GM20431 (cell line): ENCODE measurements around the gene PLK5.
"Not testable (repeated sequence)": the region's sequence is repeated elsewhere in the genome, so short reads cannot be mapped to it uniquely, and the experiment has no call there.

Experiments used
- in situ Hi-C: fragments of 300-500 bp; cut with MseI, MboI; formaldehyde crosslinking; loops from one replicate; pipeline ENCODE4 v1.15.0; 2020; ENCODE audit warnings: low sequenced_read_pairs; ENCODE audit not compliant: unreplicated experiment

Gene PLK5

DNA sequence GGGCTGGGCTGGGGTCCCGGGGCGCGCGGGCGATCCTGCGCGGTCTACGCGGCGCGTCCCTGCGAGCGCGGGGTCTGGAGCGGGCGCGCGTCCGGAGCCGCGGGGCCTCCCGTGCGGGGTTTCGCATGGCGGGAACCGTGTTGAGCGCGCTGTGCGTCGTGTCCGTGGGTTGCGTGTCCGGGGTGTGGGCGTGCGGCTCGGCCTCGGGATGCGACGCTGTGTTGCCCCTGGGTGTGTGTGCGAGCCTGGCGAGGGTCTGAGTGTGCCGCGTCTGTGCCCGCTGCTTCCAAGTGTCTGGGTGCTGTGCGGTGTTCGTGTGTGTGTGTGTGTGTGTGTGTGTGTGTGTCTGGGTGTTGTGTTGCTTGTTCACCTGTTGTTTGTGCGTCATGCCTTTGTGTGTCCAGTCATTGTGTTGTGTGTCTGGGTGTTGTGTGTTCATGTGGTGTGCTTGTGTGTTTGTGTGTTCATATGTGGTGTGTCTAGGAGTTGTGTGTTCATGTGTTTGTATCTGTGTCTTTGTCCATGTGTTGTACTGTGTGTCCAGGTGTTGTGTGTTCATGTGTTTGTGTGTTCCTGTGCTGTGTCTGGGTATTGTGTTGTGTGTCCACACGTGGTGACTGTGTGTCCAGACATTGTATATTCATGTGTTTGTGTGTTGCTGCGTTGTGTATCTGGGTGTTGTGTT is 552 bp downstream of the PLK5 start:
- in situ Hi-C loops: no loop called here

DNA sequence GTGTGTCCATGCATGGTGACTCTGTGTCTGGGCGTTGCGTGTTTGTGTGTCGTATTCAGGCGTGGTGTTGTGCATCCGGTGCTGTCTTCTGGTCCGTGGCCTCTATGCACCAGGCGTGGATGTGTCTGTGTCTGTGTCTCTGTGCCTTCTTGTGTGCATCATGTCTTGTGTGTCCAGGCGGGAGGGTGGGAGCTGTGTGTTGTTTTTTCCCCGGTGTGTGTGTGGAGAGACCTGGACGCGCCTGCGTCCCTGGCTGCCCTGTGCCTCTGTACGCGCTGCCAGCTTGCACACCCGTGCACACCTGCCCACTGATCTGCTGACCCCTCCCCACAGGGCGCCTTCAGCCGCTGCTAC is 1.1 kb downstream of the PLK5 start:
- in situ Hi-C loops: no loop called here

DNA sequence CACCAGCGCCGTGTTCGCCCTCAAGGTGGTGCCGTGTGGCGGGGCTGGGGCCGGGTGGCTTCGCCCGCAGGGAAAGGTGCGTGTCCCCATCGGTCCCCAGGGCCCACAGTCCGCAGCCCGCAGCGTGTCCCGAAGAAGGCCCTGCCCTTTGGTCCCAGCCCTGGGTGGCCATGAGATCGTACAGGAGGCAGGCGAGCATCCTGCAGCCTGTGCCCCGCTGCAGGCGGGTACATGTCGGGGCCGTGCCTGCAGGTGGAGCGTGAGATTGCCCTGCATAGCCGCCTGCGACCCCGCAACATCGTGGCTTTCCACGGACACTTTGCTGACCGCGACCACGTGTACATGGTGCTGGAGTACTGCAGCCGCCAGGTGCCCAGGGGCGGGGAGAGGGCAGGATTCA is 1.5 kb downstream of the PLK5 start:
- in situ Hi-C loops: no loop called here

DNA sequence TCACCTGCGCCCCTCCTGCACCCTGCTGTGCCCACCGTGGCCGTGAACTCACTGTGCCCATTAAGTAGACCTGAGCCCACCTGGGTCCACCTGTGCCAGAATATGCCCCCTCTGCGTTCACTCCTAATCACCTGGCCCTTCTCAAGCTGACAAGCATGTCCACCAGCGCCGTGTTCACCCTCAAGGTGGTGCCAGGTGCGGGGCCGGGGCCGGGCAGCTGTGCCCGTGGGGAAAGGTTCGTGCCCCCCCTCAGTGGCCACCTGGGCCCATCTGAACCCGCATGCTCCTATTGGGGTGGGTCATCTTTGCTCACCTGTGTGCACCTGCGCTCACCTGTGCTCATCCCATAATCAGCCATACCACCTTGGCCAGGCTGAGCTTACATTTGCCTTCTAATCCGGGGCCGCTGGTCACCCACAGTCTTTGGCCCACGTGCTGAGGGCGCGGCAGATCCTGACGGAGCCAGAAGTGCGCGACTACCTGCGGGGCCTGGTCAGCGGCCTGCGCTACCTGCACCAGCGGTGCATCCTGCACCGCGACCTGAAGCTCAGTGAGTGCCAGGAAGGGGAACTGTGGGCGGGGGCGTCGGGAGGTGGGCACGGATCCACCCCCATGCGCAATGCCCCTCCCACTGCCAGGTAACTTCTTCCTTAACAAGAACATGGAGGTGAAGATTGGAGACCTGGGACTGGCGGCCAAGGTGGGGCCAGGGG is 2.3 kb downstream of the PLK5 start:
- in situ Hi-C loops: no loop called here

DNA sequence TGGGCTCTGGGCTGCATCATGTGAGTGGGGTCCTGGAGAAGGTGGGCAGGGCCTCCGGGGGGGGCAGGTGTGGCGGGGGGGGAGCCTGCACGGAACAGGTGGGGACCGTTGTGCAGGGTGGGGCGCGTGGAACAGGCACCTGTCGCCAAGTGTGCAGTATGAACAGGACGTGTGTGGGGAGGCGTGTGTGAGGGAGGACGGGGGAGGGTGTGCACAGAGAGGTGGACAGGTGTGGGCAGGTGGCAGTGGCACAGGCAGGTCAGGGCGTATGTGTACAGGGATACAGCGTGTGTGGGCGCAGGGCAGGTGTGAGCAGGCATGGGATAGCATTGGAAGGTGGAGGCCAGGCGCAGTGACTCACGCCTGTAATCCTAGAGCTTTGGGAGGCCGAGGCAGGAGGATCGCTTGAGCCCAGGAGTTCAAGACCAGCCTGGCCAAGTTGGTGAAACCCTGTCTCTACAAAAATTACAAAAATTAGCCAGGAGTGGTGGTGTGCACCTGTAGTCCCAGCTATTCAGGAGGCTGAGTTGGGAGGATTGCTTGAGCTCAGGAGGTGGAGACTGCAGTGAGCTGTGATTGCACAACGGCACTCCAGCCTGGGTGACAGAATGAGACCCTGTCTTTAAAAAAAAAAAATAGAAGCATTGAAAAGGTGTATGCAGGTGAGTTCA is 3.2 kb downstream of the PLK5 start:
- in situ Hi-C loops: no loop called here

DNA sequence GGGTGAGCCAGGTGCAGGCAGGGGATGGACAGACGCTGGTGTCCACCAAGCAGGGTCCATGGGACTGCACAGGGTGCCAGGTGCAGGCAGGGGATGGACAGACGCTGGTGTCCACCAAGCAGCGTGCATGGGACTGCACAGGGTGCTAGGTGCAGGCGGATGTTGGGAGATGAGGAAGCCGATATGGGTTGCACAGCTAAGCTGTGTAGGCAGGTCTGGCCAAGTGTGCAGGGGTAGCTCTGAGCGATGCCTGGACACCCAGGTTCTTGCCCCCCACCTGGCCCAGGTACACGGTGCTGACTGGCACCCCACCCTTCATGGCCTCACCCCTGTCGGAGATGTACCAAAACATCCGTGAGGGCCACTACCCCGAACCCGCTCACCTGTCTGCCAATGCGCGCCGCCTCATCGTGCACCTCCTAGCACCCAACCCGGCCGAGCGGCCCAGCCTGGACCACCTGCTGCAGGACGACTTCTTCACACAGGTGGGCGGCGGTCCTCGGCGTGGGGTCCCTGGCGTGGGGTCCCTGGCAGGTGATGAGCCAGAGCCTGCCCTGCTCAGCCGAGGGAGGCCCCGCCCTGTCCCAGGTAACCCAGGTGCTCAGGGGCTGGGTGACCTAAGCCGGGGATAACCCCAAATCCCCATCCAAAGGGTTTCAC is 3.9 kb downstream of the PLK5 start:
- in situ Hi-C loops: no loop called here

DNA sequence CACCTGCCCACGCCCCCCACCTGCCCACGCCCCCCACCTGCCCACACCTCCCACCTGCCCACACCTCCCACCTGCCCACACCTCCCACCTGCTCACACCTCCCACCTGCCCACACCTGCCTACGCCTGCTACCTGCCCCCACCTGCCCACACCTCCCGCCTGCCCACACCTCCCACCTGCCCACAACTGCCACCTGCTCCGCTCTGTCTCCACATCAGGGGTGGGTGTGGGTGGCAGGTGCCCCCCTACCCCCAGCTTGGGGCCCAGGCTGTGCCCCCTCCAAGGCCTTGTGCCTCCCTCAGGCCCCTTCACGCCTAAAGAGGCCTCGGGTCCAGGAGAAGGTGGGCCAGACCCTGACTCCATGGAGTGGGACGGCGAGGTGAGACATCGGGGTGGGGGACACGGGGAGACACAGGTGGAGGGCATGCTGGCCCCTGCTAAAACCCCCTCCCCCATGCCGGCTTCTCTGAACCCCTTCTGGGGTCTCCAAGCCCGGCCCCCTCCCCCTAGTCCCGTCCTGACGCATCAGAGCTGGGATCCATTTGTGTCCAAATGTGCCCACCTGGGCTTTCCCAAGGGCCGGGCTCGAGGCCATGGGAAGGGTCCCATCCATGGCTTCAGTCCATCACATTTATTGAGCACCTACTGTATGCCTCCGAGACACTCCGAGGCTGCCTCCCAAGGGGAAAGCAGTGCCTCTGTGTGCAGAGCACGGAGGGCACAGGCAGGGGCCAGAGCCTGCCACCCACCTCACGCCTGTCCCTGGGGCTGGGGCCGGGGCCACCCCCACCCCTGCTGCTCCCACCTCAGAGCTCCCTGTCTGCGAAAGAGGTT is 4.9 kb downstream of the PLK5 start:
- in situ Hi-C loops: no loop called here

DNA sequence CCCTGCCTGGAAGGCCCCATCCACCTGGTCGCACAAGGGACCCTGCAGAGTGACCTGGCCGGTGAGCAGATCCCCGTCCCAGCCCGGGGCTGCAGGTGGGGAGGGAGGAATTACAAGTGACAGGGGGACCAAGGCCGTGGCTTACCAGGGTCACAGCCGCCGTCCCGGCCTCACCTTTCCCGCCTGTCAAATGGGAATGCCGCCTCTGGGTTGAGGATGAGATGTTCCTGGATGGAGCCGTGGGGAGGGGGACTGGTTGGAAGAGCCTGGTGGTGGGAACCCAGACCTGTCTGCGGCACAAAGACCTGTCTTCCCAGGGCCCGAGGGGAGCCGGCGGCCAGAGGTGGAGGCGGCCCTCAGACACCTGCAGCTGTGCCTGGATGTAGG is 5.5 kb downstream of the PLK5 start:
- in situ Hi-C loops: no loop called here

DNA sequence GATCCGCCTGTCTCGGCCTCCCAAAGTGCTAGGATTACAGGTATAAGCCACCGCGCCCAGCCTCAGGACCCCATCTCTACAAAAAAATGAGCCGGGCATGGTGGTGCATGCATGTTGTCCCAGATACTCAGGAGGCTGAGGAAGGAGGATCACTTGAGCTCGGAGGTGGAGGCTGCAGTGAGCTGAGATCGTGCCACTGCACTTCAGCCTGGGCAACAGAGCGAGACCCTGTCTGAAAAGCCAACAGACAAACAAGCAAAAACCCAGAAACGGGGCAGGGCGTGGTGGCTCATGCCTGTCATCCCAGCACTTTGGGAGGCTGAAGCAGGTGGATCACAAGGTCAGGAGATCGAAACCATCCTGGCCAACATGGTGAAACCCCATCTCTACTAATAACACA is 7.0 kb downstream of the PLK5 start:
- in situ Hi-C loops: not testable (repeated sequence)

DNA sequence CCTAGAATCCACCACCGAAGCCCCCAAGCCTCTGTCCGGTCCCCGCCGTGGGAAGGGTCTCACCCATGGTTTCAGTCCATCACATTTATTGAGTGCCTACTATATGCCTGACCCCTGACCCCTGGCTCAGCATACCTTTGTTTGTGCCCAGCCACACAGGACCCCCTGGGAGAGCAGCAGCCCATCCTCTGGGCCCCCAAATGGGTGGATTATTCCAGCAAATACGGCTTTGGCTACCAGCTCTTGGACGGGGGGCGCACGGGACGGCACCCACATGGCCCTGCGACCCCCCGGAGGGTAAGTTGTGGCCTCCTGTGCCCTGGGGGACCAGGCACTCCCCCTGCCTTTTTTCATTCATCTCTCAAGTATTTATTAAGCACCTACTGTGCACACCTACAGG is 7.7 kb downstream of the PLK5 start:
- in situ Hi-C loops: no loop called here

DNA sequence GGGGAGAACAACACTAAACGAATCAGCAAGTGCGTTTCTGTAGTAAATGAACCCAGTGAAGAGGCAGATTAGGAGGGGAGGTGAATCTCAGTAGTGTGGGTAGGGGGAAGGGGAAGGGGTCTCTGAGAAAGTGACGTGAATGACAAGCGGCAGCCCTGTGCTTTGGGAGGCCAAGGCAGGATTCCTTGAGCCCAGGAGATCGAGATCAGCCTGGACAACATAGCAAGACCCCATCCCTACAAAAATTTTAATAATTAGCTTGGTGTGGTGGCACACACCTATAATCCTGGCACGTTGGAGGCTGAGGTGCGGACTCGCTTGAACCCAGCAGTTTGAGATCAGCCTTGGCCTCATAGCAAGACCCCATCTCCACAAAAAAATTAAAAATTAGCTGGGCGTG is 8.1 kb downstream of the PLK5 start:
- in situ Hi-C loops: no loop called here

DNA sequence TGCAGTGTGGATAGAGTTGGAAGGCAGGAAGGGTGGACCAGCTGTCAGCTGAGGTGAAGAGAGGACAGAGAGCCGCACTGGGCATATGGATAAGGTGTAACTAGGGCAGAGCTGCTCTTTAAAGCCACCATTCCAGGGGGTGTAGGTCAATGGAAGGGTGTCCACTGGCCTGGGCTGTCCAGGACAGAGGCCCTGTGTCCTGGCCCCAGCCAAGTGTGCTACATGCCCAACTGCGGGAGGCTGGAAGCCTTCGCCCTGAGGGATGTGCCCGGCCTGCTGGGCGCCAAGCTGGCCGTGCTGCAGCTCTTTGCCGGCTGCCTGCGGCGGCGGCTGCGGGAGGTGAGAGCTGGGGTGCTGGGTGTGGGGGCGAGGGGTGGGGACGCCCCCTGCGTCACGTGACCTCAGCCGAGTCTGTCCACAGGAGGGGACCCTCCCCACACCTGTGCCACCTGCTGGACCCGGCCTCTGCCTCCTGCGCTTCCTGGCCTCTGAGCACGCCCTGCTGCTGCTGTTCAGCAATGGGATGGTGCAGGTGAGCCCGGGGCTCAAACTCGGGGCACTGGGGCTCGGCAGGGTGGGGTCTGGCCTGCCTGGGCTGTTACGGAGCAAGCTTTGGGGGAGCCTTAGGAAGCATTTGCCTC is 9.8 kb downstream of the PLK5 start:
- in situ Hi-C loops: no loop called here

DNA sequence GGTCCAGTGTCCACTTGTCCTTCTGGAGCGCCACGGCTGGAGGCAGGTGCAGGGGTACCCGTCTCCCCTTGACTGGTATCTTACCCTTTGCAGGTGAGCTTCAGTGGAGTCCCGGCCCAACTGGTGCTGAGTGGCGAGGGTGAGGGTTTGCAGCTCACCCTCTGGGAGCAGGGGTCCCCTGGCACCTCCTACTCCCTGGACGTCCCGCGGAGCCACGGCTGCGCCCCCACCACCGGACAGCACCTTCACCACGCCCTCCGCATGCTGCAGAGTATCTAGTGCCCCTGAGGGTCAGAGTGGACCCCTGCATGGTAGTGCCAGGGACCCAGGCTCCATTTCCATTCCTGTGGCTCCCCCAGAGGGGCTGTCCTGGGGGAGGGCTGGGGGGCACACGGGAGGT is 11.1 kb downstream of the PLK5 start:
- in situ Hi-C loops: no loop called here

DNA sequence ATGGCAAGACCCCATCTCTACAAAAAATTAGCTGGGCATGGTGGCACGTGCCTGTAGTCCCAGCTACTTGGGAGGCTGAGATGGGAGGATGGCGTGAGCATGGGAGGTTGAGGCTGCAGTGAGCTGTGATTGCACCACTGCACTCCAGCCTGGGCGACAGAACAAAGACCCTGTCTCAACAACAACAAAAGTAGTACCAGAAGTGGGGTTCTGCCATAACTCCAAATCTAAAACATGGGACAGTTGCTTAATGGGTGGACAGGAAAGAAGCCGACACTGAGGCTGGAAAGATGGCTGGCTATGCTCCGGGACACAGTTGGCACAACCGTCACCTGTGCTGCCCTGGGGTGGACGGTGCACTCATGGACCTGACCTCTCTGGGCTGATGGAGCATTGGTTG is 11.8 kb downstream of the PLK5 start:
- in situ Hi-C loops: not testable (repeated sequence)

DNA sequence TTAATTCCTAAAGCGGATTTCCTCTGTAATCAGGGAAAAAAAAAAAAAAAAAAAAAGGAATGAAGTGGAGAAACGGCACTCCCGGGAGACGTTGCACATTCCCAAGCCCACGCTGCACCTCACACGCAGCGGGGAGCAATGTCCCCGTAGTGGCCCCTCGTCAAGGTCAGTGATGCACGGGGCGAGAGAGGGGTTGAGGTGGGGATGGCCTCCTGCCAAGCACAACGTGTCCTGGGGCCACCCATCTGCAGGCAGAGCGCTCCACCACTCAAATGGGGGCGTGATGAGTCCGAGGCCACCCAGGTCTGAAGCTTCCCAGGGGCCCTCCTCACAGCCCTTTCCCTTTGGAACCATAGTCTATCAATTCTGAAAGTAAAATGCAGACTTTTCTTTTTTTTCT is 15.1 kb downstream of the PLK5 start:
- in situ Hi-C loops: no loop called here

DNA sequence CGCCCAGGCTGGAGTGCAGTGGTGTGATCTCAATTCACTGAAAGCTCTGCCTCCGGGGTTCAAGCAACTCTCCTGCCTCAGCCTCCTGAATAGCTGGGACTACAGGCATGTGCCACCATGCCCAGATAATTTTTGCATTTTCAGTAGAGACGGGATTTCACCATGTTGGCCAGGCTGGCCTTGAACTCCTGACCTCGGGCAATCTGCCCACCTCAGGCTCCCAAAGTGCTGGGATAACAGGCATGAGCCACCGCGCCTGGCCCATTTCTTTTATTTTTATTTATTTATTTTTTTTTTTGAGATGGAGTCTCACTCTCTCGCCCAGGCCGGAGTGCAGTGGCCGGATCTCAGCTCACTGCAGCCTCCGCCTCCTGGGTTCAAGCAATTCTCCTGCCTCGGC is 15.9 kb downstream of the PLK5 start:
- in situ Hi-C loops: loop anchor here (10.0 kb wide), 1 partner anchor 275 kb away; the partner anchor contains the start of gene ATP8B3

DNA sequence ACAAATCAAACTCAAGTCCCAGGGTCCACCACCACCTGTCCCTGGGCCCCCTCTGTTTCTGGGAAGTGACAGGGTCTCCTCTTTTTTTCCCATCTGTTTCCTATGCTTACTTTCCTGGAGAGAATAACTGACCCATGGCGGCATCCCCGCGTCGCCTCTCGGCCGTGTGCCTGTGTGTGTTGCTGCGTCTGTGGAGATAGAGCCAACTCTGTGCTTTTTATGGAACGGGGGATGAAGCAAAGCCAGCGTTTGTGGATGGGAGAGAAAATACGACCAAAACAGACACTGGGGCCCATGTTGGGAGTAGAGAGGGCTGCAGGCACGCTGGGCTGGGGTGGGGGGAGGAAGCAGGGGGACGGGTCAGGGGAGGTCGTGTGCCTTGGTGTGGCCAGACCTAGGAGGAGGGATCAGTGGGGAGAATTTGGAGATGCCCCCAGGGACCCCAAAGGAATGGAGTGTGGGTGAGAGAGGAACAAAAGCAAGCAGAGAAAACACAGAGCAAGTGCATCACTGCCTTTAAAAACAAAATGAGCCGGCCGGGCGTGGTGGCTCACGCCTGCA is 16.6 kb downstream of the PLK5 start:
- in situ Hi-C loops: loop anchor here (10.0 kb wide), 1 partner anchor 274 kb away; the partner anchor contains the start of gene ATP8B3

DNA sequence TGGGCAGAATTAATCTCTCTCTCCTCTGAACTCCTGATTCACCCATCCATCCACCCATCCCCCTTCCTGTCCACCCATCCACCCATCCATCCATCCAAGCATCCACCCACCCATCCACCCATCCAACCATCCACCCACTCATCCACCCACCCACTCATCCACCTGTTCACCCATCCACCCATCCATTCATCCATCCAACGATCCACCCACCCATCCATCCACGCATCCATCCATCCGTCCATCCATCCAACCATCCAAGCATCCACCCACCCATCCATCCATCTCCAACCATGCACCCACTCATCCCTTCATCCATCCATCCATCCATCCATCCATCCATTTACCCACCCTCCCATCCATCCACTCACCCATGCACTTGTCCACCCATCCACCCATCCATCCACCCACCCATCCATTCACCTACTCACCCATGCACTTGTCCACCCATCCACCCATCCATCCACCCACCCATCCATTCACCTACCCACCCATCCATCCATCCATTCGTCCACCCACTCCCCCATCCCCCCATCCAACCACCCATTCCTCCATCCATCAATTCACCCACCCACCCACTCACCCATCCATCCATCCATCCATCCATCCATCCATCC is 25.6 kb downstream of the PLK5 start:
- in situ Hi-C loops: loop anchor here (10.0 kb wide), 1 partner anchor 265 kb away; the partner anchor contains the start of gene ATP8B3
